NOMO-1 treated with dmso at 0.1 percent for 144 hours (cell line): ENCODE measurements around the gene SMLR1.

Experiments
- DNase-seq: peaks from one replicate; lab custom pipeline; 2025; ENCODE audit not compliant: unreplicated experiment; lab: John Stamatoyannopoulos, UW

Gene SMLR1

GRCh38 chr6:130824978-130825694, 2.1 kb upstream of the SMLR1 start:
- no peak for DNase-seq

GRCh38 chr6:130825772-130826441, 1.3 kb upstream of the SMLR1 start:
- DNase-seq = no peak

- DNase-seq = no peak
These were observed 562 bp upstream of the SMLR1 start for GRCh38 chr6:130826442-130827246.

GRCh38 chr6:130829333-130829910, 2.2 kb downstream of the SMLR1 start:
- DNase-seq = peak; percentile 48

GRCh38 chr6:130831607-130832006, 4.4 kb downstream of the SMLR1 start:
- DNase-seq = no peak

- no peak for DNase-seq
These were observed 6.4 kb downstream of the SMLR1 start for GRCh38 chr6:130833569-130833968.

- DNase-seq = no peak
These were observed 7.5 kb downstream of the SMLR1 start for GRCh38 chr6:130834482-130835251.

GRCh38 chr6:130836055-130836640, 8.9 kb downstream of the SMLR1 start:
- DNase-seq = no peak

- no peak for DNase-seq
These were observed 9.9 kb downstream of the SMLR1 start for GRCh38 chr6:130837067-130837466.

GRCh38 chr6:130838250-130838860, 11.1 kb downstream of the SMLR1 start:
- no peak for DNase-seq

- DNase-seq = no peak
These were observed 11.7 kb downstream of the SMLR1 start for GRCh38 chr6:130838951-130839350.

GRCh38 chr6:130839379-130839778, 12.2 kb downstream of the SMLR1 start:
- DNase-seq = no peak

- DNase-seq = no peak
These were observed 12.8 kb downstream of the SMLR1 start for GRCh38 chr6:130840050-130840449.

- no peak for DNase-seq
These were observed 14.0 kb downstream of the SMLR1 start for GRCh38 chr6:130841128-130841728.

GRCh38 chr6:130843575-130844320, 16.5 kb downstream of the SMLR1 start:
- no peak for DNase-seq

GRCh38 chr6:130846501-130846900, 19.3 kb downstream of the SMLR1 start:
- no peak for DNase-seq

GRCh38 chr6:130847001-130847910, 20.1 kb downstream of the SMLR1 start:
- no peak for DNase-seq

- DNase-seq = no peak
These were observed 21.7 kb downstream of the SMLR1 start for GRCh38 chr6:130848945-130849344.
